ENCODE data around the gene GAPDHS. TPM values are rescaled to one million over a fixed set of nuclear protein-coding genes. Genes with fewer than 3 reads are reported as not detected.
A peak's percentile ranks its signal among the peaks of the same experiment; 100 is the strongest.

GAPDHS gene
- total and polyA plus RNA-seq, 2 donors from 2014 or later, result not detected

DNA sequence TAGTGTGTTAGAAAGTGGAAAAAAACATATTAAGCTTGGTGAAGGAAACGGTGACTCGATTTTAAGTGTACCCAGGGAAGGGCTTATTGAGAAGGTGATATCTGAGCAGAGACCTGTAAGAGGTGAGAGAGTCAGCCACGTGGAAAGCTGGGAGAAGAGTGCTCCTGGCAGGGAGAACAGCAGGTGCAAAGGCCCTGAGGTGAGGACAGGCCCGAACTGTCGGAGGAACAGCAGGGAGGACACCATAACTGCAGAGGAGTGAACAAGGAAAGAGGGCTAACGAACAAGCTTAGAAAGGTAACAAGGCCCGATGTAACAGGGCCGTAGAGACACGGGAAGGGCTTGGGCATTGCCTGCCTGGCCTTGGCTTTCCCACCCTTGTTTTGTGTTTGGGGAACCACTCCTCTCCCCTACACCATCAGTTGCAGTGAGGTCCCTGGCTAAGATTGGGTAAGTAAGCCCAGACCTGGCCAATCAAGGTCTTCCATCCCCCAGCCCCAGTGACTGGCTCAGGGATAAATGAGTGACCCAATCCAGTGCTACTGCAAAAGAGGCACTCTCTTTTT, 22.9 kb downstream of the GAPDHS start:
- intact Hi-C loops (cut with DNase I), result no loop called here
- FAIRE-seq (no peak), DNase-seq (peak in 1 of 5 donors; percentile 8)
- no peak overlapping the region for H3K27ac ChIP-seq (ENCODE audit: low read depth in 2 of 2, low read length in 2 of 2)
- no peak overlapping the region for H3K9ac ChIP-seq (ENCODE audit: low read length in 3 of 3)
- TF ChIP-seq, protein P1, sequence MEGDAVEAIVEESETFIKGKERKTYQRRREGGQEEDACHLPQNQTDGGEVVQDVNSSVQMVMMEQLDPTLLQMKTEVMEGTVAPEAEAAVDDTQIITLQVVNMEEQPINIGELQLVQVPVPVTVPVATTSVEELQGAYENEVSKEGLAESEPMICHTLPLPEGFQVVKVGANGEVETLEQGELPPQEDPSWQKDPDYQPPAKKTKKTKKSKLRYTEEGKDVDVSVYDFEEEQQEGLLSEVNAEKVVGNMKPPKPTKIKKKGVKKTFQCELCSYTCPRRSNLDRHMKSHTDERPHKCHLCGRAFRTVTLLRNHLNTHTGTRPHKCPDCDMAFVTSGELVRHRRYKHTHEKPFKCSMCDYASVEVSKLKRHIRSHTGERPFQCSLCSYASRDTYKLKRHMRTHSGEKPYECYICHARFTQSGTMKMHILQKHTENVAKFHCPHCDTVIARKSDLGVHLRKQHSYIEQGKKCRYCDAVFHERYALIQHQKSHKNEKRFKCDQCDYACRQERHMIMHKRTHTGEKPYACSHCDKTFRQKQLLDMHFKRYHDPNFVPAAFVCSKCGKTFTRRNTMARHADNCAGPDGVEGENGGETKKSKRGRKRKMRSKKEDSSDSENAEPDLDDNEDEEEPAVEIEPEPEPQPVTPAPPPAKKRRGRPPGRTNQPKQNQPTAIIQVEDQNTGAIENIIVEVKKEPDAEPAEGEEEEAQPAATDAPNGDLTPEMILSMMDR (IDR thresholded peaks at IDR 0.05; ENCODE audit: borderline replicate concordance, extremely low read depth, insufficient read depth), result no peak
- no peaks in the 10 kb centered on the region for H3K36me3 ChIP-seq (ENCODE audit: control insufficient read depth in 2 of 3, insufficient read depth in 3 of 3, low read length in 3 of 3)
- H3K27me3 ChIP-seq (ENCODE audit: control insufficient read depth, insufficient read depth, low read length), result peaks cover 3% of the 10 kb centered on the region
- no peak overlapping the region for H3K4me3 ChIP-seq (ENCODE audit: low read length in 3 of 3)
- H3K9me3 ChIP-seq (ENCODE audit: control insufficient read depth in 2 of 3, insufficient read depth in 1 of 3, low read length in 3 of 3), result no peaks in the 10 kb centered on the region
- peaks cover 0 to 2% (median 0%) of the 10 kb centered on the region in 3 donors for H3K4me1 ChIP-seq (ENCODE audit: control insufficient read depth in 2 of 3, insufficient read depth in 2 of 3, low read depth in 1 of 3, low read length in 3 of 3)

DNA sequence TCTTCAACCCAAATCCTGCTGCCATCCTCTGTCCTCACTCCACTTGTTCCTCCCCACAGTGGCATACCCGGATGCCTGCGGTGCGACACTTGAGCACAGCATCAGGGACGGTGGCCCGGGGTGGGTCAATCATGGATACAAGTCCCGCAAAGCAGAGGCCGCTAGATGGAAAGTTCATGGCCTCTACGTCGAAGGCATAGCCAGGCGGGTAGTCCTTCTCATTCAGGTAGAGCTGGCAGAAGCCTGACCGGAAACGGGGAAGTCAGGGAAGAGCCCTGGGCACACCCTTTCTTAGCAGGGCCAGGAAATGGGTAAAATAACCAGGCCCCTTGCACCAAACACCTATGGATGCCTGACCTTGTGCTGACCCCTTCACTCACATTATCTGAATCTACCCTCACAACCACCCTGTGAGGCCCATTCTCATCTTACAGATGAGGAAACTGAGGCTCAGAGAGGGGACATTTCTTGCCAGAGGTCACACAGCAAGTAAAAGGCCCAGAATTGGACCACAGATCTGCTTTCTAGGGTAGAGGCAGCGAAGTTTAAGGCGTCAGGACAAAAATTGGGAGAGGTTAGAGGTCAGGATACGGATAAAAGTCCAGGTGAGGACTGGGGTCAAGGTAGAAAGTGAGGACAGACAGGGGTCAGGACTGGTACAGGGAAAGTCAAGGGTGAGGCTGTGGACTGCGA, 23.7 kb downstream of the GAPDHS start:
- Histone ChIP-seq H3K27ac (ENCODE audit: low read depth in 2 of 2, low read length in 2 of 2) (no peak overlapping the region), H3K4me3 (ENCODE audit: low read length in 3 of 3) (peak overlapping the region in 1 of 3 donors; percentile 1), H3K27me3 (ENCODE audit: control insufficient read depth, insufficient read depth, low read length) (peaks cover 3% of the 10 kb centered on the region), H3K36me3 (ENCODE audit: control insufficient read depth in 2 of 3, insufficient read depth in 3 of 3, low read length in 3 of 3) (no peaks in the 10 kb centered on the region), H3K9me3 (ENCODE audit: control insufficient read depth in 2 of 3, insufficient read depth in 1 of 3, low read length in 3 of 3) (no peaks in the 10 kb centered on the region), H3K4me1 (ENCODE audit: control insufficient read depth in 2 of 3, insufficient read depth in 2 of 3, low read depth in 1 of 3, low read length in 3 of 3) (peaks cover 0 to 2% (median 0%) of the 10 kb centered on the region in 3 donors), H3K9ac (ENCODE audit: low read length in 3 of 3) (no peak overlapping the region)
- intact Hi-C loops (cut with DNase I), result no loop called here
- peak in 2 of 5 donors; percentile 41 to 48 for DNase-seq
- TF ChIP-seq, protein P1 (IDR thresholded peaks at IDR 0.05; ENCODE audit: borderline replicate concordance, extremely low read depth, insufficient read depth), result no peak
- FAIRE-seq, result no peak

DNA sequence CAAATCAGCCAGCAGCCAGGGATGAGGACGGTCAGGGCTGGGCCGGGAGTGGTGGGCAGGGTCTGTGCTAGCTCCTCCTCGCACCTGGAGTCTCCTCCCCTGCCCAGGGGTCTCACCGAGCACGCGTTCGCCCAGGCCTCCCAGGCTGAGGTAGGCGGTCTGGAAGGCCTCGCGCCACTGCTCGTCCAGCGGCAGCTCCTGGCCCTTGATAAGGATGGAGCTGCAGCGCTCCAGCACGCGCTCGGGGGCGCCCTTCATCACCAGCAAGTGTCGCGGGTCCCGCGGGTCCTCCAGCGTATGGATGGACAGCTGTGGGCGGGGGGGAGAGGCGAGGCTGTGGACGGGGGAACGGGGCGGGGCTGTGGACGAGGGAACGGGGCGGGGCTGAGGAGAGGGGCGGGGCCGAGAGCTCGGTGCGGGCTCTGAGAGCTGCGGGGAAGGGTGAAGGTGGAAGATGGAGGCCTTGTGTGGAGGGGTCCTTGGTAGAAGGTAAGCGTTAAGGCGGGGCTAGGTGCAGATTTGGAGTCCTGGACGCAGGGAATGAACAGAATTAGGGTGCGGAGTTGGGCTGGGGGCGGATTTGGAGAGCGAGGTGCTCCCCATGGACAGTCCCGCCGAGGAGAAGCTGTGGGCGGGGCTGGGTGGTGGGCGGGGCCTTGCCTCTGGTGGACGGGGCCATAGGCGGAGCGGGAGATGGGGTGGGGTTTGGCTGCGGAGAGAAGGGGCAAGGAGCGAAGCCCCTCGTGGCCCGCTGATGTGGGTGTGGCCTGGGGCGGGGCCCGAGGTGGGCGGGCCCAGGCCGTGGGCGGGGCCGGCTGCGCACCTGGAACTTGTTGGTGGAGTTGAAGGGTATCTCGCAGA, 24.5 kb downstream of the GAPDHS start:
- H3K36me3 ChIP-seq (ENCODE audit: control insufficient read depth in 2 of 3, insufficient read depth in 3 of 3, low read length in 3 of 3), result no peaks in the 10 kb centered on the region
- H3K27me3 ChIP-seq (ENCODE audit: control insufficient read depth, insufficient read depth, low read length), result peaks cover 3% of the 10 kb centered on the region
- intact Hi-C loops (cut with DNase I), result no loop called here
- no peak overlapping the region for H3K9ac ChIP-seq (ENCODE audit: low read length in 3 of 3)
- no peak overlapping the region for H3K27ac ChIP-seq (ENCODE audit: low read depth in 2 of 2, low read length in 2 of 2)
- peak overlapping the region in 1 of 3 donors; percentile 51 for H3K4me3 ChIP-seq (ENCODE audit: low read length in 3 of 3)
- TF ChIP-seq, protein P1 (IDR thresholded peaks at IDR 0.05; ENCODE audit: borderline replicate concordance, extremely low read depth, insufficient read depth), result no peak
- H3K9me3 ChIP-seq (ENCODE audit: control insufficient read depth in 2 of 3, insufficient read depth in 1 of 3, low read length in 3 of 3), result no peaks in the 10 kb centered on the region
- peak; percentile 83 to 95 (median 88) for DNase-seq
- no peak for FAIRE-seq
- peaks cover 0 to 2% (median 0%) of the 10 kb centered on the region in 3 donors for H3K4me1 ChIP-seq (ENCODE audit: control insufficient read depth in 2 of 3, insufficient read depth in 2 of 3, low read depth in 1 of 3, low read length in 3 of 3)

Measured in kidney (tissue), 14 donors.